Testis (tissue), 3 donors: ENCODE results near the gene SLC39A3. TPM values are rescaled to one million over a fixed set of nuclear protein-coding genes. Genes with fewer than 3 reads are reported as not detected.

ENCODE experiments used
- DNase-seq: peaks from one replicate; pipeline ENCODE4 v3.0.0-alpha.2; 2019
- H3K27ac ChIP-seq, 2 donors: fragments of 200-600 bp; sonication (generic); one replicate each; pipeline ENCODE4 v1.5.1; 2019
- H3K27me3 ChIP-seq: fragments of 200-600 bp; sonication (generic); one replicate; pipeline ENCODE4 v1.5.1; 2019
- H3K36me3 ChIP-seq: fragments of 200-600 bp; sonication (generic); one replicate; pipeline ENCODE4 v1.5.1; 2017; ENCODE audit warnings: low read depth; ENCODE audit errors: missing control alignments
- H3K4me1 ChIP-seq: fragments of 200-600 bp; sonication (generic); one replicate; pipeline ENCODE4 v1.5.1; 2019
- H3K4me3 ChIP-seq, 2 donors: fragments of 200-600 bp; sonication (generic); one replicate each; pipeline ENCODE4 v1.5.1; 2017 to 2019
- H3K9me3 ChIP-seq: fragments of 200-600 bp; sonication (generic); one replicate; pipeline ENCODE4 v1.5.1; 2017
- CTCF ChIP-seq, 3 experiments: fragments of 450-650 bp in 2 of 3; fragments of 200-600 bp in 1 of 3; sonication (generic) in 1 of 3; IDR thresholded peaks; one replicate each; pipeline ENCODE4 v1.5.1; 2016 to 2019; ENCODE audit warnings: antibody characterized with exemption in 3 of 3, mild to moderate bottlenecking in 2 of 3, moderate library complexity in 1 of 3
- POLR2A ChIP-seq: fragments of 450-650 bp; IDR thresholded peaks from one replicate; pipeline ENCODE4 v1.6.1; 2017; ENCODE audit warnings: antibody characterized with exemption, mild to moderate bottlenecking, moderate library complexity
- WGBS, 2 donors: methylation state at CpG; one replicate each; pipeline ENCODE4 v1.1.5; 2018; 5-methylcytosine and 5-hydroxymethylcytosine counted together
- intact Hi-C: fragments of 100-400 bp; cut with DNase I; formaldehyde crosslinking; loops from one replicate; pipeline ENCODE4 v1.15.1; 2023; ENCODE audit warnings: low total_unique reads
- polyA plus RNA-seq: library from polyadenylated mRNA; stranded (reverse); fragments of 350-450 nt; fragmentation: Illumina TruSeq; extraction: RNeasy Lipid Tissue Mini Kit (QIAGEN cat#74804); gene quantifications from one replicate; pipeline ENCODE4 v1.2.3, GENCODE V29; 2014; ENCODE audit warnings: low read depth, low replicate concordance; ENCODE audit not compliant: insufficient read depth
- total RNA-seq, 2 donors: library from RNA; depleted of rRNA; stranded (reverse); fragments of >200 nt; gene quantifications; one replicate each; pipeline ENCODE4 v1.2.3, GENCODE V29; 2016

Gene SLC39A3
- total and polyA plus RNA-seq, 3 donors from 2014 or later: 126 to 198 (median 160) TPM

- H3K27ac ChIP-seq: peak overlapping the region; percentile 39 to 69
- no peaks in the 10 kb centered on the region for H3K4me1 ChIP-seq
- 67 to 73% methylated on average over 6 of the region's 6 CpGs for WGBS, 2 donors
- no peaks in the 10 kb centered on the region for H3K36me3 ChIP-seq
- no peak for DNase-seq
- no peaks in the 10 kb centered on the region for H3K9me3 ChIP-seq
- H3K4me3 ChIP-seq: no peak overlapping the region
- H3K27me3 ChIP-seq: no peaks in the 10 kb centered on the region
- intact Hi-C loops: no loop called here
- TF ChIP-seq POLR2A (no peak), CTCF (IDR thresholded peaks at IDR 0.05) (no peak)
Observed at GRCh38 chr19:2685204-2685704, 54.6 kb downstream of the SLC39A3 start.

DNA sequence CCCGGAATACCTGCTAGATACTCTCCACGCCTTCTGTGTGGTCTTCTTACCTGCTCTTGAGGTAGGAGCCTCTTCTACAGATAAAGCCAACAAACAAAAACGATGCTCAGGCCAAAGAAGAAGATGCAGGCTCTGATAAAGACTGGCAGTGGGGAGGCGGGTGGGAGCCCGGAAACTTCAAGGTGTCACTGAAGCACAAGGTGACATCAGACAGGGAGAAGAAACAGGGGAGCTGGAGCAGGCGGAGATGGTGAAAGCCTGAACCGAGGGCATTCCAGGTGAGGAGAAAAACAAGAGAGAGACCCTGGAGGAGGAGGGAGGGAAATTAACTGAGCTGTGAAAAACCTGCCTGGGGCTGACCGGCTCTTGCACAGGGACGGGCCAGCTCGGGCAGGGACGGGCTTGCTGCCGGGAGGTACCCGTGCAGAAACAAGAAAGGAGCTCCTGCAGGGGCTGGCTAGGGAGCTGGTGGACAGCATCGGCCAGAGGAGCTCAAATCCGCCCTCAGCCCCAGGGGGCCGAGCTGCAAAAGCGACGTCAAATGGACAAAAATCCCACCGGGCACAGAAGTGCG, 56.3 kb downstream of the SLC39A3 start:
- TF ChIP-seq POLR2A (no peak), CTCF (IDR thresholded peaks at IDR 0.05) (no peak)
- intact Hi-C loops: no loop called here
- H3K4me3 ChIP-seq: no peak overlapping the region
- no peak for DNase-seq
- no peaks in the 10 kb centered on the region for H3K4me1 ChIP-seq
- H3K27ac ChIP-seq: no peak overlapping the region
- whole genome bisulfite sequencing, 2 donors: 70 to 76% methylated on average over 18 to 20 of the region's 20 CpGs
- no peaks in the 10 kb centered on the region for H3K9me3 ChIP-seq
- H3K27me3 ChIP-seq: no peaks in the 10 kb centered on the region
- no peaks in the 10 kb centered on the region for H3K36me3 ChIP-seq

Other genes with a start within 250 kb of the SLC39A3 start
- 10 to 100 TPM; 25.3 to 38.7 TPM for gene GNG7, start 37.3 kb downstream of the SLC39A3 start, total RNA-seq
- 16.9 TPM for gene GNG7, start 37.3 kb downstream of the SLC39A3 start, polyA plus RNA-seq
- gene DIRAS1, start 18.6 kb downstream of the SLC39A3 start, total RNA-seq: 10 to 100 TPM; 22.5 to 33.1 TPM
- gene DIRAS1, start 18.6 kb downstream of the SLC39A3 start, polyA plus RNA-seq: 8.1 TPM
- gene SGTA, start 43.3 kb upstream of the SLC39A3 start, total RNA-seq: 100 to 1,000 TPM in 1 of 2 donors, 10 to 100 TPM in 1; 93.9 to 100 TPM
- 99.6 TPM for gene SGTA, start 43.3 kb upstream of the SLC39A3 start, polyA plus RNA-seq
- gene THOP1, start 45.5 kb upstream of the SLC39A3 start, total RNA-seq: 100 to 1,000 TPM; 111 to 134 TPM
- 166 TPM for gene THOP1, start 45.5 kb upstream of the SLC39A3 start, polyA plus RNA-seq
- 1 to 10 TPM; 9.3 to 9.4 TPM for gene ZNF554, start 79.9 kb upstream of the SLC39A3 start, total RNA-seq
- 6.9 TPM for gene ZNF554, start 79.9 kb upstream of the SLC39A3 start, polyA plus RNA-seq
- 1 to 10 TPM; 7.1 to 8.5 TPM for gene ZNF555, start 101.5 kb upstream of the SLC39A3 start, total RNA-seq
- gene ZNF555, start 101.5 kb upstream of the SLC39A3 start, polyA plus RNA-seq: 7.2 TPM
- gene ZNF556, start 127.3 kb upstream of the SLC39A3 start, total RNA-seq: 1 to 10 TPM; 2.3 to 2.4 TPM
- gene ZNF556, start 127.3 kb upstream of the SLC39A3 start, polyA plus RNA-seq: 1.9 TPM
- 10 to 100 TPM; 21.9 to 27.0 TPM for gene ZNF57, start 160.9 kb upstream of the SLC39A3 start, total RNA-seq
- 26.4 TPM for gene ZNF57, start 160.9 kb upstream of the SLC39A3 start, polyA plus RNA-seq
- gene ZNF77, start 205.0 kb upstream of the SLC39A3 start, total RNA-seq: 10 to 100 TPM in 1 of 2 donors, 1 to 10 TPM in 1; 4.8 to 10.7 TPM
- gene ZNF77, start 205.0 kb upstream of the SLC39A3 start, polyA plus RNA-seq: 5.6 TPM
- 10 to 100 TPM in 1 of 2 donors, 1 to 10 TPM in 1; 9.1 to 12.5 TPM for gene TLE6, start 237.5 kb upstream of the SLC39A3 start, total RNA-seq
- gene TLE6, start 237.5 kb upstream of the SLC39A3 start, polyA plus RNA-seq: 8.1 TPM